Fibroblast of pulmonary artery (primary cell): ENCODE data around the gene KCNJ8.
A peak's percentile ranks its signal among the peaks of the same experiment; 100 is the strongest.

Experiments
- DNase-seq: peaks from one replicate; pipeline ENCODE4 v3.0.0-alpha.2; 2010; ENCODE audit warnings: low read depth
- H3K4me3 ChIP-seq: replicated peaks from 2 replicates; pipeline ENCODE4 v1.5.1; 2011; ENCODE audit warnings: low read depth, mild to moderate bottlenecking, control low read depth, low read length, moderate library complexity
- TF ChIP-seq, protein P1 (sequence below): IDR thresholded peaks from 2 replicates; pipeline ENCODE4 v1.5.1; 2011; ENCODE audit warnings: mild to moderate bottlenecking, control low read depth, low read length, inconsistent platforms; ENCODE audit errors: missing control alignments

The KCNJ8 gene

DNA sequence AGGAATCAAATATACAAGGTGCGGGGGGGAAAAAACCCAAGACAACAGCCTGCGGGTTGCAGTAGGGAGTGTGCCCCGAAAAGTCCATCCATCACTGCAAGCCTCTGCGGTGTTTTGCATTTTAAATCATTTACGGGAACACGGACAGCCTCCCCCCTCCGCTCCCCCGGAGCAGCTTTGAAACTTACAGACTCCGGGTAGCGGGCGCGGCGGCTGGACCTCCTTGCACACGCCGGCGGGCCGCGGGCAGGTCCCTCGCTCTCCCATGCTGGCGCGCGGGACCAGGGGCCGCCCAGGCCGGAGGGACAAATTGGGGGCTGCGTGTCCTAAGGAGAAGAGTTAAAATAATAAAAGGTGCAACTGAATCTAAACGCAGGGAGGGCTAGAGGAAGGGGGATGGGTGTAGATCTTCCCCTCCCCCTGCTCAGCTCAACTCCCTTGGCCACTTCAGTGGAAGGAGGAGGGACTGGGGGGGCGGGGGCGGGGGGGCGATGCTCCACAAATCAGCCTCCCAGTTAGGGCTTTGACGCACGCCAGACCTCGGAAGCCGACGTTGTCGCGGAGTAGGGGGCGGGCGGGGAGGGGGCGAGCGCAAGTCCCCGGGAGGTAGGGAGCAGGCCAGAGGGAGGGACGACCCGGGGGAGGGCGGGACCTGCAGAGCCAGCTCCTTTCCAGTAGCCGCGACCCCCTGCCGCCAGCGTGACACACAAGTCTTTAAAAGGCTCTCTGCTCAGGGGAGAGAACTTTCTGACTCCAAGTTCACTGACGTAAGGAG lies at the start of gene KCNJ8:
KCNJ8 (minus strand) TSS at position 349 of the 775 bp plus-strand sequence. CDS start 1,090 bp downstream, outside the sequence.
- TF ChIP-seq, protein P1, sequence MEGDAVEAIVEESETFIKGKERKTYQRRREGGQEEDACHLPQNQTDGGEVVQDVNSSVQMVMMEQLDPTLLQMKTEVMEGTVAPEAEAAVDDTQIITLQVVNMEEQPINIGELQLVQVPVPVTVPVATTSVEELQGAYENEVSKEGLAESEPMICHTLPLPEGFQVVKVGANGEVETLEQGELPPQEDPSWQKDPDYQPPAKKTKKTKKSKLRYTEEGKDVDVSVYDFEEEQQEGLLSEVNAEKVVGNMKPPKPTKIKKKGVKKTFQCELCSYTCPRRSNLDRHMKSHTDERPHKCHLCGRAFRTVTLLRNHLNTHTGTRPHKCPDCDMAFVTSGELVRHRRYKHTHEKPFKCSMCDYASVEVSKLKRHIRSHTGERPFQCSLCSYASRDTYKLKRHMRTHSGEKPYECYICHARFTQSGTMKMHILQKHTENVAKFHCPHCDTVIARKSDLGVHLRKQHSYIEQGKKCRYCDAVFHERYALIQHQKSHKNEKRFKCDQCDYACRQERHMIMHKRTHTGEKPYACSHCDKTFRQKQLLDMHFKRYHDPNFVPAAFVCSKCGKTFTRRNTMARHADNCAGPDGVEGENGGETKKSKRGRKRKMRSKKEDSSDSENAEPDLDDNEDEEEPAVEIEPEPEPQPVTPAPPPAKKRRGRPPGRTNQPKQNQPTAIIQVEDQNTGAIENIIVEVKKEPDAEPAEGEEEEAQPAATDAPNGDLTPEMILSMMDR, result no peak
- H3K4me3 ChIP-seq, result peak within 1 kb of the TSS; percentile 52
- peak; percentile 22 for DNase-seq

DNA sequence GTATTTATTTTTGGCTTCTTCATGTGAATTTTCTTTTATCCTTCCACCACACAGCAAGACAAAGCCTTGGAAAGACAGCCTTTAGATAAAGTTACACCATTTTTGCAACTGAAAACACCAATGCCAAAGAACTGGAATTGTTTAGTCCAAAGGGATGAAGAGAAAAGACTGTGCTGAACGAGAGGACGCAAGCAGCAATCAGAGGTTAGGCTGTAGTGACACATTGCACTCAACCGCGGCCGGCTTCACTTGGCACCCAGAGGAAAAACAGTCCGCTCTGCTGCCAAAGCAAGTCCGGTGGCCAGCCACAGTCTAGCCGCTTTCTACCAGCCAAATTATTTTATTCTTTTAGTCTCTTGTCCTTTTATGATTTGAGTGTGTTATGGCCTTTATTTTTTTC lies 49.1 kb upstream of the KCNJ8 start:
- no peak overlapping the region for H3K4me3 ChIP-seq
- no peak for DNase-seq
- TF ChIP-seq, protein P1, result no peak

DNA sequence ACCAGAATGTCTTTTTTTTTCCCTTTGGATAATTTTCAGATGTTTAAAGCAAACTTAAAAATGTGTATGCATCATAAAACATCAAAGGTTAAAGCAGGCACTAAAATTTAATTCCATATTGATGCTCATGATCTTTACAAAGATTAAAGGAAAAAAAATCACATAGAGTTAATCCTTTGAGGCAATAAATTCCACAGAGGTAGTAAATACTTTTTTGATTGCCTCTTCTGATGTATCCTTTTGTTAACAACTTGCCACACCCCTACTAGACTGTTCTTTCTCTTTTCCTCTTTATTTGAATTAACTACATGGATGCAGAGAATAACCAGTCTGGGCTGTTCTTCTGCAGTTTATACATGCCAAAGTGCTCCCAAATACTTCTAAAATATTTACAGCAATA lies 45.2 kb upstream of the KCNJ8 start:
- TF ChIP-seq, protein P1, result no peak
- H3K4me3 ChIP-seq, result no peak overlapping the region
- no peak for DNase-seq

DNA sequence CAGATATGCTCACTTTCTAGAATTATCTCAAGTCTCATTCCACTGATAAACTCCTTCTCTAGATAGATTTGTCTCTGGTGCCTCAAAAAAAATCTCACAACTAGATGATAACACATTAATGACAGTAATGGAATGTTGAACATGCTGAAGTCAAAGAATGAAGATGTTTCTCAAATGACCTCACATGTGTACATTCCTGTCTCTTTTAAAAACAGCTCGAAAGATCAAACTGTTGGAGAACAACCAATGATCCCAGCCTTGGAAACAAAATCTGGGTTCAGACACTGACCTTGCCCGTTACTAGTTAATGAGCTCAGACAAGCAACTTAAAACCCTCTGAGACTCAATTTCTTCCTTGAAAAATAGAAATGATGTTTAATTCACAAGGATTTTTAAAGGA lies 44.7 kb upstream of the KCNJ8 start:
- TF ChIP-seq, protein P1, result no peak
- H3K4me3 ChIP-seq, result no peak overlapping the region
- DNase-seq, result peak; percentile 16

DNA sequence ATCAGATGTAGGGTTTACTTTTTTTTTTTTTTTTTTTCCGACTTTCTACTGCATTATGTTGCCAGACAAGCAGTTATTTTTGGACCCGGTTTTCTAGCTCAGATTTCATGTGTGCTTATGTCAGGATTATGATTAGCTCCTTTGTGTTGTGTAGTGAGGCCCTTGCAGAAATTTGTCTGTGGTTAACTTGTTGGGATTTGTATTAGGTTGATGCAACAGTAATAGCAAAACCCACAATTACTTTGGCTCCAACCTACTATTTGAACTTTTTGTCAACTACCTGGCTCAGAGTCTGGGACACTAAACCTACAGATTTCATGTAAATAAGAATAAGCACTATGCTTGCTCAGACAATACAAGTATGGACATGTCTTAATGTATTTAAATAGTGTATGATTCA lies 44.1 kb upstream of the KCNJ8 start:
- peak; percentile 42 for DNase-seq
- TF ChIP-seq, protein P1, result no peak
- H3K4me3 ChIP-seq, result no peak overlapping the region

DNA sequence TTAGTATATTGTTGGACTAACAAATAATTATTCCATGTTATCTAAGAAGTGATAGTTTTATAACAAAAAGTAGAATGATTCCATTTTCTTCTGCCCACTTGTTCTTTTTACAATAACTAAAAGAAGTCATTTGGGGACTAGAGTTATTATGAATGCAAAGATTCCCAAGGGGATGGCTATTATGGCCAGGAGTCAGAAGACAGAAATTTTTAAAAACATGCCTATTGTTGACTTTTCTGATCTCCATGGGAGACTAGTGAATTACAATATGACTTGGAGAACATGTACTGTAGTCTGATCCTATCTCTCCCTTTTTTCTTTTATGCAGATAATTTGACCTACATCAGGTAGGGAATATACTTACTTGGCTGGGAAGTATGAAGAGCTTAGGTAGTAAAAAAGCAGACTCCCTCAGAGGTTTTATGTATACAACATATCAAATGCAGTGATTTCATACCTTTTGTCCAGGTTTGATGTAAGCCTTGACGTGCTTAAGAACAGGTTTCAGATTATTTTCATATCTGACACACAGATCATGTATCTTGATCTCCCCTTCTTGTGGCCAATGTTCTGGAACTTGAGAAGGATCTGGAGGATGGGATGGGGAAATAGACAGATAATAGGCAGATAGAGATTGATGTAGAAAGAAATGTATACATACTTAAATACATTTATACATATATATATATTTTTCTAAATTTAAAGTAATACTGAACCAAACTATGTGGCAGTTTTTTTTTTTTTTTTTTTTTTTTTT lies 41.0 kb upstream of the KCNJ8 start:
- TF ChIP-seq, protein P1, result no peak

More for the DNA sequence above, 41.0 kb upstream of the KCNJ8 start:
- H3K4me3 ChIP-seq, result no peak overlapping the region
- DNase-seq, result peak; percentile 11
